Heart left ventricle (tissue), 16 donors: ENCODE data around the gene INKA1. TPM values are rescaled to one million over a fixed set of nuclear protein-coding genes. Genes with fewer than 3 reads are reported as not detected.

ENCODE experiments used
- ATAC-seq, 4 donors: fragments of 200-7000 bp; cut with Tn5 transposase; one replicate each; pipeline ENCODE4 v1.9.1; 2020 to 2022; ENCODE audit warnings: moderate library complexity in 4 of 4, mild to moderate bottlenecking in 3 of 4, moderate number of reproducible peaks in 1 of 4
- DNase-seq, 5 donors: peaks; one replicate each; pipeline ENCODE4 v3.0.0-alpha.2; 2020
- H3K27ac ChIP-seq, 12 donors: fragments of 200-600 bp; sonication (generic) in 4 of 12; one replicate each; pipeline versions ENCODE4 v1.5.0 to v1.8.0; 2016 to 2022; ENCODE audit warnings: mild to moderate bottlenecking in 2 of 12
- H3K27me3 ChIP-seq, 9 donors: fragments of 200-600 bp; sonication (generic) in 2 of 9; one replicate each; pipeline versions ENCODE4 v1.5.1 to v1.8.0; 2016 to 2022; ENCODE audit warnings: mild to moderate bottlenecking in 3 of 9
- H3K36me3 ChIP-seq, 9 donors: fragments of 200-600 bp; sonication (generic) in 2 of 9; one replicate each; pipeline versions ENCODE4 v1.5.0 to v1.8.0; 2018 to 2022; ENCODE audit warnings: mild to moderate bottlenecking in 2 of 9
- H3K4me1 ChIP-seq, 12 donors: fragments of 200-600 bp; sonication (generic) in 4 of 12; one replicate each; pipeline versions ENCODE4 v1.5.0 to v1.8.0; 2016 to 2022; ENCODE audit warnings: mild to moderate bottlenecking in 3 of 12
- H3K4me3 ChIP-seq, 12 donors: fragments of 200-600 bp; sonication (generic) in 4 of 12; one replicate each; pipeline versions ENCODE4 v1.5.0 to v1.8.0; 2017 to 2022; ENCODE audit warnings: mild to moderate bottlenecking in 9 of 12, moderate library complexity in 4 of 12
- H3K9me3 ChIP-seq, 12 donors: fragments of 200-600 bp; sonication (generic) in 4 of 12; one replicate each; pipeline versions ENCODE4 v1.5.0 to v1.8.0; 2016 to 2022; ENCODE audit warnings: mild to moderate bottlenecking in 1 of 12
- CTCF ChIP-seq, 12 donors: fragments of 200-600 bp; sonication (generic) in 4 of 12; IDR thresholded peaks; one replicate each; pipeline versions ENCODE4 v1.5.0 to v1.8.0; 2018 to 2022; ENCODE audit warnings: antibody characterized with exemption in 12 of 12, mild to moderate bottlenecking in 5 of 12
- POLR2A ChIP-seq, 2 donors: fragments of 450-650 bp; IDR thresholded peaks; one replicate each; pipeline ENCODE4 v1.6.1; 2017; ENCODE audit warnings: antibody characterized with exemption in 2 of 2, mild to moderate bottlenecking in 2 of 2, moderate library complexity in 2 of 2
- WGBS, 4 donors: extraction: QIAGEN DNeasy Blood & Tissue Kit in 2 of 4; methylation state at CpG; one replicate each; pipeline versions ENCODE4 v1.1.5 to v1.1.7; 2013 to 2018; 5-methylcytosine and 5-hydroxymethylcytosine counted together
- intact Hi-C, 10 donors: fragments of 100-400 bp; cut with DNase I; formaldehyde crosslinking; loops; one replicate each; pipeline versions ENCODE4 v1.11.1 to v1.14.2; 2022
- polyA plus RNA-seq, 2 donors: library from polyadenylated mRNA; stranded (reverse); fragments of 200-250 nt; gene quantifications; one replicate each; pipeline ENCODE4 v1.2.3, GENCODE V29; 2013
- total RNA-seq, 9 donors: library from RNA; depleted of rRNA in 2 of 9; stranded (reverse); fragments of >200 nt in 2 of 9; fragmentation: NEBNext Ultra II Directional in 3 of 9; extraction: Animal tissue kit (Norgen Biotek cat#: 25700) in 3 of 9; gene quantifications; one replicate each; pipeline versions ENCODE4 v1.1.0 to v1.2.4, GENCODE V29; 2016 to 2023
- donor health status: ischemic (EF 13 %, LVEDD 7.1; RV severe dilation, severe dysfunction).
- donor health status: healthy with polysubstance abuse.
- donor health status: DM: no; HTN: yes; CAD: no.
- donor health status: DM: no; HTN: no; CAD: no.
- donor health status: ischemic (EF 25% LVEDD 6.9; RV normal size, moderate dysfunction).
- donor health status: ischemic (EF 25% LVEDD 5.7; RV mildly dilated, moderate dysfunction).
- donor health status: healthy.
- donor health status: DM: yes; HTN: yes; CAD: no.
- donor health status: ischemic (EF 35%, LVEDD 5.7; RV mildly dilated, moderate dysfunction).
- donor health status: nonischemic (EF 11% LVEDD 7.7; RV severe dilation, severe dysfunction).
- donor health status: DM: yes; HTN: yes; CAD: no.
- donor health status: PGD.
- donor health status: ischemic (EF 29% LVEDD 5.4; RV normal size, mild dysfunction).
- donor health status: nonischemic (EF 23%, LVEDD 6.1; RV moderate dilation, normal function).

INKA1 gene
- total and polyA plus RNA-seq, 11 donors = 1.1 to 5.0 (median 3.3) TPM

DNA sequence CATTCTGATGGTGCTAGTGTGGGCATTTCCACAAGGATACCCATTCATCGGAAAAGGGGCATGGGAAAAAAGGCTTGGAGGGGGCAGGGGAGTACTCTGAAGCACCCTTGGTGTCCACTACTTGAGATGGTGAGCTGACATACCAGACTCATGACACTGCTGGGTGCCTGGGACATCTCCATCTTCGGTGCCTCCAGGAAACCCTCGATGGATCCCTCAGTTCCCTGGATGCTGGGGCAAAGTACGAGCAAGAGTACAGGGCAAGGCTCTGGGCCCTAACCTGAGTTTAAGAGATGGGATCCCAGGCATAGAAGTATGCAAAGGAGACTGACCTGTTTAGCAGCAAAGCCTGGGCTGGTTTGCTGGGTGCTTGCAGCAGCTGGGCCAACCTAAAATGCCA is 11.5 kb upstream of the INKA1 start:
- no peaks in the 10 kb centered on the region for H3K27me3 ChIP-seq
- ATAC-seq (no peak), DNase-seq (no peak)
- H3K36me3 ChIP-seq = no peaks in the 10 kb centered on the region
- H3K4me3 ChIP-seq = no peak overlapping the region
- intact Hi-C loops = no loop called here
- WGBS, 4 donors = 91 to 100% (median 92%) methylated on average over 2 to 4 of the region's 4 CpGs
- no peaks in the 10 kb centered on the region for H3K9me3 ChIP-seq
- peaks cover 0 to 11% (median 8%) of the 10 kb centered on the region in 12 donors for H3K4me1 ChIP-seq
- no peak for TF ChIP-seq POLR2A (IDR thresholded peaks at IDR 0.05)
- no peak overlapping the region for H3K27ac ChIP-seq

GRCh38 chr3:49792371-49793150 is 10.5 kb upstream of the INKA1 start:
- DNase-seq = no peak
- Histone ChIP-seq H3K27ac (no peak overlapping the region), H3K4me1 (peaks cover 0 to 2% (median 0%) of the 10 kb centered on the region in 12 donors), H3K27me3 (no peaks in the 10 kb centered on the region), H3K36me3 (no peaks in the 10 kb centered on the region), H3K4me3 (no peak overlapping the region), H3K9me3 (no peaks in the 10 kb centered on the region)
- 91 to 93% (median 92%) methylated on average over 9 to 10 of the region's 10 CpGs for WGBS, 4 donors
- TF ChIP-seq POLR2A (IDR thresholded peaks at IDR 0.05) (no peak), CTCF (IDR thresholded peaks at IDR 0.05) (no peak)
- intact Hi-C loops = no loop called here
- no peak for ATAC-seq

- 91 to 94% (median 94%) methylated on average over 12 to 13 of the region's 13 CpGs for WGBS, 4 donors
- H3K9me3 ChIP-seq = no peaks in the 10 kb centered on the region
- no peaks in the 10 kb centered on the region for H3K27me3 ChIP-seq
- no peaks in the 10 kb centered on the region for H3K36me3 ChIP-seq
- peak in 1 of 5 donors; percentile 4 for DNase-seq
- TF ChIP-seq CTCF (IDR thresholded peaks at IDR 0.05) = no peak
- no peak for TF ChIP-seq POLR2A (IDR thresholded peaks at IDR 0.05)
- H3K4me1 ChIP-seq = no peaks in the 10 kb centered on the region
- intact Hi-C loops = no loop called here
- peak in 1 of 4 donors; percentile 9 for ATAC-seq
- no peak overlapping the region for H3K4me3 ChIP-seq
- no peak overlapping the region for H3K27ac ChIP-seq
Measured at GRCh38 chr3:49793486-49794085, 9.5 kb upstream of the INKA1 start.

DNA sequence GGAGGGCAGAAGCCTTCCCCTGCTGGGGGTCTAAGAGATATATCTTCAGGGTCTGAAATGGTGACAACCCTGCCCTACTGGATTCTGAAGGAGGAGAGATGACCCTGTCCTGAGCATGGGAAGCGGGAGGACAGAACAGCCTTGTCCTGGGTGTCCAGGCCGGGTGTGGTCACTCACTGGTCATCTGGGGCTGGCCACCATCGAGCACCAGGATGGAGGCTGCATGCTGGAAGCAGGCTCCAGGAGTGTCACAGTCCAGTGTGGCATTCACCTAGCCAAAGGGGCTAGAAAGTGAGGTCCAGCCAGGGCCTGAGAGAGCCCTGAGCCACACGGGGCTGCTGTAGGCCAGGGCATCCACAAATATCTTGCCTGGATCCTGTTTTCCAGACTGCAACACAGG is 8.6 kb upstream of the INKA1 start:
- intact Hi-C loops = no loop called here
- H3K27me3 ChIP-seq = no peaks in the 10 kb centered on the region
- 81 to 90% (median 87%) methylated on average over 4 of the region's 4 CpGs for WGBS, 4 donors
- no peak for DNase-seq
- H3K36me3 ChIP-seq = no peaks in the 10 kb centered on the region
- no peak for ATAC-seq
- peaks cover 0 to 4% (median 0%) of the 10 kb centered on the region in 12 donors for H3K4me1 ChIP-seq
- no peaks in the 10 kb centered on the region for H3K9me3 ChIP-seq
- TF ChIP-seq CTCF (IDR thresholded peaks at IDR 0.05) = no peak
- H3K27ac ChIP-seq = no peak overlapping the region
- H3K4me3 ChIP-seq = no peak overlapping the region
